ENCODE results near the gene ATP11B. TPM values are rescaled to one million over a fixed set of nuclear protein-coding genes. Genes with fewer than 3 reads are reported as not detected.

The ATP11B gene
- total and polyA plus RNA-seq, 10 of the 15 experiments (the other 5 are each of a cell fraction or from before 2014, with no cell fraction given) = 10.3 to 66.9 (median 36.7) TPM

DNA sequence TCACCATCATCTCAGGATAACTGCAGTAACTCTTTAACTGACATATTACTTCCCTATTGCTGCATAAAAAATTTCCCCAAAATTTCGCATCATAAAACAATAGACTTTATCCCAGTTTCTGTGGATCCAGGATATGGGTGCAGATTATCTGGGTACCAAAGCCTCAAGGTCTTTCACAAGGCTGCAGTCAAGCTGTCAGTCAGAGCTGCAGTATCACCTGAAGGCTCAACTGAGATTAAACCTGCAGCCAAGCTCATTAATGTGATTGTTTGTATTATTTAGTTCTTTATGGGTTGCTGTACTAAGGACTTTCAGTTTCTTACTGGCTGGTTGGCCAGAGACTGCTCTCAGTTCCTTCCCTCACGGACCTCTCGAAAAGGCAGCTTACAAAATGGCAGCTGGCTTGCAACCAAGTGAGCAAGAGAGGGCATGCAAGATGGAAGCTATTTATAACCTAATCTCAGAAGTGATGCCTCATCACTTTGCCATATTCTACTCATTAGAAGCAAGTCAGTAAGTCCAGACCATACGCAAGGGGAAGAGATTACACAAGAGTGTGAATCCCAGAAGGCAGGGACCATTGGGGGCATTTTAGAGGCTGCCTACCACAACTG, 132.1 kb downstream of the ATP11B start (continued):
- TF ChIP-seq, protein P1, sequence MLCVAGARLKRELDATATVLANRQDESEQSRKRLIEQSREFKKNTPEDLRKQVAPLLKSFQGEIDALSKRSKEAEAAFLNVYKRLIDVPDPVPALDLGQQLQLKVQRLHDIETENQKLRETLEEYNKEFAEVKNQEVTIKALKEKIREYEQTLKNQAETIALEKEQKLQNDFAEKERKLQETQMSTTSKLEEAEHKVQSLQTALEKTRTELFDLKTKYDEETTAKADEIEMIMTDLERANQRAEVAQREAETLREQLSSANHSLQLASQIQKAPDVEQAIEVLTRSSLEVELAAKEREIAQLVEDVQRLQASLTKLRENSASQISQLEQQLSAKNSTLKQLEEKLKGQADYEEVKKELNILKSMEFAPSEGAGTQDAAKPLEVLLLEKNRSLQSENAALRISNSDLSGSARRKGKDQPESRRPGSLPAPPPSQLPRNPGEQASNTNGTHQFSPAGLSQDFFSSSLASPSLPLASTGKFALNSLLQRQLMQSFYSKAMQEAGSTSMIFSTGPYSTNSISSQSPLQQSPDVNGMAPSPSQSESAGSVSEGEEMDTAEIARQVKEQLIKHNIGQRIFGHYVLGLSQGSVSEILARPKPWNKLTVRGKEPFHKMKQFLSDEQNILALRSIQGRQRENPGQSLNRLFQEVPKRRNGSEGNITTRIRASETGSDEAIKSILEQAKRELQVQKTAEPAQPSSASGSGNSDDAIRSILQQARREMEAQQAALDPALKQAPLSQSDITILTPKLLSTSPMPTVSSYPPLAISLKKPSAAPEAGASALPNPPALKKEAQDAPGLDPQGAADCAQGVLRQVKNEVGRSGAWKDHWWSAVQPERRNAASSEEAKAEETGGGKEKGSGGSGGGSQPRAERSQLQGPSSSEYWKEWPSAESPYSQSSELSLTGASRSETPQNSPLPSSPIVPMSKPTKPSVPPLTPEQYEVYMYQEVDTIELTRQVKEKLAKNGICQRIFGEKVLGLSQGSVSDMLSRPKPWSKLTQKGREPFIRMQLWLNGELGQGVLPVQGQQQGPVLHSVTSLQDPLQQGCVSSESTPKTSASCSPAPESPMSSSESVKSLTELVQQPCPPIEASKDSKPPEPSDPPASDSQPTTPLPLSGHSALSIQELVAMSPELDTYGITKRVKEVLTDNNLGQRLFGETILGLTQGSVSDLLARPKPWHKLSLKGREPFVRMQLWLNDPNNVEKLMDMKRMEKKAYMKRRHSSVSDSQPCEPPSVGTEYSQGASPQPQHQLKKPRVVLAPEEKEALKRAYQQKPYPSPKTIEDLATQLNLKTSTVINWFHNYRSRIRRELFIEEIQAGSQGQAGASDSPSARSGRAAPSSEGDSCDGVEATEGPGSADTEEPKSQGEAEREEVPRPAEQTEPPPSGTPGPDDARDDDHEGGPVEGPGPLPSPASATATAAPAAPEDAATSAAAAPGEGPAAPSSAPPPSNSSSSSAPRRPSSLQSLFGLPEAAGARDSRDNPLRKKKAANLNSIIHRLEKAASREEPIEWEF (IDR thresholded peaks at IDR 0.05; ENCODE audit: insufficient replicate concordance, low read depth, low read length) = no peak
- peak; percentile 83 for TF ChIP-seq IRF4 (IDR thresholded peaks at IDR 0.05; ENCODE audit: low read depth, low read length)
- TF ChIP-seq BHLHE40 (IDR thresholded peaks at IDR 0.05; ENCODE audit: borderline replicate concordance in 1 of 2, low read depth in 2 of 2, low read length in 1 of 2) = peak in 1 of 2 experiments; percentile 36; a peak in 1 of 4 replicates

DNA sequence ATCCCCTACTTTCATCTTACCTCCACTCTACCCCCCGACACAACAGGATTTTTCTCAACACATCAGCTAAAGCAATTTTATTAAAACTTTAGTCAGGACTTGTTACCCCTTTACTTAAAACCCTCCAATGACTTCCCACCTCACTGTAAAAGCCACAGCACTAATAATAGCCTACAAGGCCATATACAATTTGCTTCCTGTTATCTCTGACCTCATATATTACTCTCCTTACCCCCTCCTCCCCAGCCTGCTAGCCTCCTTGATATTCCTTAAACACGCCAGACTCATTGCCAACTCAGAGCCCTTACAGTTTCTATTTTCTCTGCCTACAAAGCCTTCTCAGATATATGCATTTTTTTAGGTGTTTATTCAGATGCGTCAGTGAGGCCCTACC, 132.6 kb downstream of the ATP11B start:
- ATAC-seq = peak; percentile 63
- no peak for DNase-seq (ENCODE audit: low read depth, low spot score)
- no peaks in the 10 kb centered on the region for H3K9me3 ChIP-seq (replicated peaks; ENCODE audit: control insufficient read depth, insufficient read depth, low read length)
- H3K36me3 ChIP-seq (ENCODE audit: control insufficient read depth in 2 of 2, insufficient read depth in 2 of 2, low read length in 1 of 2) = peaks cover 0 to under 1% of the 10 kb centered on the region in 2 experiments; a peak in 1 of 4 replicates
- H2AFZ ChIP-seq (ENCODE audit: control insufficient read depth, low read depth, low read length) = peak overlapping the region; percentile 20; the same call in 1 of the 2 replicates
- intact Hi-C loops (cut with micrococcal nuclease; ENCODE audit: unreplicated experiment) = no loop called here
- H3K9ac ChIP-seq (ENCODE audit: control insufficient read depth, insufficient read depth, low read length) = no peak overlapping the region
- ChIA-PET RAD21 (ENCODE audit: unreplicated experiment) (interaction anchor here (0.9 to 2.7 kb wide), 8 partner anchors 10 to 210 kb away, joined by 3 to 20 read pairs (median 4); no protein-coding TSS in a partner anchor), CTCF (interaction anchor here (0.5 to 2.1 kb wide), 3 partner anchors 16 to 242 kb away, joined by 3 to 8 read pairs (median 3); no protein-coding TSS in a partner anchor), POLR2A (interaction anchor here (1.1 to 1.2 kb wide), 4 partner anchors 10 to 128 kb away, joined by 3 to 5 read pairs (median 4); no protein-coding TSS in a partner anchor), SMC1A (ENCODE audit: uncharacterized antibody, unreplicated experiment) (interaction anchor here (0.6 to 3.5 kb wide), 16 partner anchors 10 to 236 kb away, joined by 3 to 34 read pairs (median 4); no protein-coding TSS in a partner anchor)
- no peak for FAIRE-seq
- BruUV-seq (replicated peaks) = no TSS peak
- in situ Hi-C loops (cut with MboI) = no loop called here
- peaks cover 9% of the 10 kb centered on the region; the same call in 1 of the 2 replicates for H3K4me1 ChIP-seq (ENCODE audit: control insufficient read depth, insufficient read depth, low read length)
- H3K4me2 ChIP-seq (ENCODE audit: control insufficient read depth, insufficient read depth) = peak overlapping the region; percentile 36; the same call in 1 of the 2 replicates
- H3K4me3 ChIP-seq = no peak overlapping the region
- H3K27me3 ChIP-seq (replicated peaks in 1 of 2; ENCODE audit: control insufficient read depth in 2 of 2, insufficient read depth in 2 of 2, low read length in 1 of 2) = no peaks in the 10 kb centered on the region
- WGBS (ENCODE audit: insufficient coverage, insufficient replicate concordance, low lambda C conversion rate, missing lambda C conversion rate) = 95% methylated on average over 3 of the region's 3 CpGs
- no peaks in the 10 kb centered on the region for H3K79me2 ChIP-seq (ENCODE audit: control insufficient read depth, insufficient read depth, low read length)
- no peaks in the 10 kb centered on the region for H4K20me1 ChIP-seq (ENCODE audit: control insufficient read depth, insufficient read depth)
- H3K27ac ChIP-seq (ENCODE audit: control insufficient read depth, insufficient read depth) = peak overlapping the region; percentile 14; the same call in 1 of the 2 replicates
- TF ChIP-seq HSF1 (IDR thresholded peaks at IDR 0.05; ENCODE audit: low read depth, low read length) = no peak
- TF ChIP-seq NFXL1 (IDR thresholded peaks at IDR 0.05; ENCODE audit: borderline replicate concordance) = no peak
- TF ChIP-seq RCOR1 (conservative IDR thresholded peaks at IDR 0.05; ENCODE audit: low read depth, low read length) = no peak
- TF ChIP-seq ATF7 (IDR thresholded peaks at IDR 0.05; ENCODE audit: low read depth) = peak; percentile 74
- no peak for TF ChIP-seq CBX3 (IDR thresholded peaks at IDR 0.05; ENCODE audit: borderline replicate concordance, low read depth)
- no peak for TF ChIP-seq TCF12 (IDR thresholded peaks at IDR 0.05; ENCODE audit: low read depth, low read length)
- TF ChIP-seq ESRRA (IDR thresholded peaks at IDR 0.05; ENCODE audit: low read length) = no peak
- no peak for TF ChIP-seq SRF (IDR thresholded peaks at IDR 0.05; ENCODE audit: low read depth in 2 of 2, low read length in 2 of 2)
- no peak for TF ChIP-seq BMI1 (IDR thresholded peaks at IDR 0.05; ENCODE audit: borderline replicate concordance)
- TF ChIP-seq CEBPB (IDR thresholded peaks at IDR 0.05; ENCODE audit: borderline replicate concordance in 1 of 2, low read depth in 2 of 2, low read length in 2 of 2) = 0 out of 4 replicates have a peak, but pooled peaks of 1 of the 2 experiments have one; percentile 1
